Rectal smooth muscle tissue (tissue), 1 donor: ENCODE data around the gene C1orf226.

Experiments
- H3K27ac ChIP-seq: one replicate; pipeline ENCODE4 v1.7.0; 2013; ENCODE audit warnings: low read depth, low read length, inconsistent platforms
- H3K27me3 ChIP-seq: one replicate; pipeline ENCODE4 v1.7.0; 2013; ENCODE audit warnings: low read length; ENCODE audit not compliant: control insufficient read depth, insufficient read depth
- H3K36me3 ChIP-seq: one replicate; pipeline ENCODE4 v1.7.0; 2013; ENCODE audit warnings: low read length; ENCODE audit not compliant: control insufficient read depth, insufficient read depth
- H3K4me1 ChIP-seq: one replicate; pipeline ENCODE4 v1.7.0; 2013; ENCODE audit warnings: low read length; ENCODE audit not compliant: control insufficient read depth, insufficient read depth
- H3K4me3 ChIP-seq: one replicate; pipeline ENCODE4 v1.7.0; 2013; ENCODE audit warnings: low read length
- H3K9ac ChIP-seq: one replicate; pipeline ENCODE4 v1.7.0; 2013; ENCODE audit warnings: low read length

Gene C1orf226

GRCh38 chr1:162388615-162389014, 7.1 kb downstream of the C1orf226 start:
- Histone ChIP-seq H3K36me3 (peaks cover 4% of the 10 kb centered on the region), H3K27me3 (no peaks in the 10 kb centered on the region), H3K9ac (no peak overlapping the region), H3K27ac (no peak overlapping the region), H3K4me1 (no peaks in the 10 kb centered on the region), H3K4me3 (no peak overlapping the region)

- H3K9ac ChIP-seq = no peak overlapping the region
- no peaks in the 10 kb centered on the region for H3K4me1 ChIP-seq
- no peaks in the 10 kb centered on the region for H3K27me3 ChIP-seq
Observed at GRCh38 chr1:162389021-162389818, 7.7 kb downstream of the C1orf226 start.

GRCh38 chr1:162389971-162390370, 8.4 kb downstream of the C1orf226 start:
- no peak overlapping the region for H3K9ac ChIP-seq
- no peak overlapping the region for H3K27ac ChIP-seq
- H3K27me3 ChIP-seq = no peaks in the 10 kb centered on the region
- no peaks in the 10 kb centered on the region for H3K4me1 ChIP-seq
- no peaks in the 10 kb centered on the region for H3K36me3 ChIP-seq
- no peak overlapping the region for H3K4me3 ChIP-seq

More at GRCh38 chr1:162389021-162389818, 7.7 kb downstream of the C1orf226 start:
- Histone ChIP-seq H3K4me3 (no peak overlapping the region), H3K36me3 (no peaks in the 10 kb centered on the region), H3K27ac (no peak overlapping the region)

- Histone ChIP-seq H3K27ac (no peak overlapping the region), H3K4me3 (no peak overlapping the region), H3K27me3 (no peaks in the 10 kb centered on the region), H3K36me3 (no peaks in the 10 kb centered on the region), H3K9ac (no peak overlapping the region), H3K4me1 (no peaks in the 10 kb centered on the region)
Observed at GRCh38 chr1:162390396-162391185, 9.1 kb downstream of the C1orf226 start.

- H3K4me3 ChIP-seq = no peak overlapping the region
- no peaks in the 10 kb centered on the region for H3K36me3 ChIP-seq
- H3K9ac ChIP-seq = no peak overlapping the region
- H3K27ac ChIP-seq = no peak overlapping the region
- H3K27me3 ChIP-seq = no peaks in the 10 kb centered on the region
- H3K4me1 ChIP-seq = no peaks in the 10 kb centered on the region
Observed at GRCh38 chr1:162391790-162392563, 10.4 kb downstream of the C1orf226 start.

- H3K9ac ChIP-seq = no peak overlapping the region
- H3K4me1 ChIP-seq = no peaks in the 10 kb centered on the region
- no peak overlapping the region for H3K27ac ChIP-seq
Observed at GRCh38 chr1:162396201-162396906, 14.8 kb downstream of the C1orf226 start.

GRCh38 chr1:162397039-162397448, 15.5 kb downstream of the C1orf226 start:
- no peaks in the 10 kb centered on the region for H3K27me3 ChIP-seq
- no peak overlapping the region for H3K9ac ChIP-seq
- no peak overlapping the region for H3K4me3 ChIP-seq
- no peaks in the 10 kb centered on the region for H3K4me1 ChIP-seq
- no peak overlapping the region for H3K27ac ChIP-seq
- H3K36me3 ChIP-seq = no peaks in the 10 kb centered on the region

More at GRCh38 chr1:162396201-162396906, 14.8 kb downstream of the C1orf226 start:
- no peaks in the 10 kb centered on the region for H3K27me3 ChIP-seq
- H3K4me3 ChIP-seq = no peak overlapping the region
- no peaks in the 10 kb centered on the region for H3K36me3 ChIP-seq

- Histone ChIP-seq H3K9ac (no peak overlapping the region), H3K4me1 (no peaks in the 10 kb centered on the region), H3K4me3 (no peak overlapping the region), H3K27me3 (no peaks in the 10 kb centered on the region), H3K36me3 (no peaks in the 10 kb centered on the region), H3K27ac (no peak overlapping the region)
Observed at GRCh38 chr1:162397943-162398560, 16.5 kb downstream of the C1orf226 start.

GRCh38 chr1:162398999-162399580, 17.6 kb downstream of the C1orf226 start:
- Histone ChIP-seq H3K9ac (no peak overlapping the region), H3K27me3 (no peaks in the 10 kb centered on the region), H3K27ac (no peak overlapping the region), H3K36me3 (no peaks in the 10 kb centered on the region), H3K4me3 (no peak overlapping the region), H3K4me1 (no peaks in the 10 kb centered on the region)

GRCh38 chr1:162400790-162401355, 19.3 kb downstream of the C1orf226 start:
- Histone ChIP-seq H3K9ac (no peak overlapping the region), H3K27ac (no peak overlapping the region), H3K36me3 (no peaks in the 10 kb centered on the region), H3K4me3 (no peak overlapping the region), H3K4me1 (no peaks in the 10 kb centered on the region), H3K27me3 (no peaks in the 10 kb centered on the region)

GRCh38 chr1:162404550-162405160, 23.1 kb downstream of the C1orf226 start:
- Histone ChIP-seq H3K27me3 (no peaks in the 10 kb centered on the region), H3K27ac (no peak overlapping the region), H3K4me1 (no peaks in the 10 kb centered on the region), H3K9ac (no peak overlapping the region), H3K36me3 (no peaks in the 10 kb centered on the region), H3K4me3 (no peak overlapping the region)
